Non-pigmented ciliary epithelial cell (primary cell): ENCODE measurements around the gene SPATA32.
"Not testable (repeated sequence)": the region's sequence is repeated elsewhere in the genome, so short reads cannot be mapped to it uniquely, and the experiment has no call there.

Experiments used
- DNase-seq: peaks from one replicate; pipeline ENCODE4 v3.0.0-alpha.2; 2010; ENCODE audit warnings: low read depth

SPATA32 gene

DNA sequence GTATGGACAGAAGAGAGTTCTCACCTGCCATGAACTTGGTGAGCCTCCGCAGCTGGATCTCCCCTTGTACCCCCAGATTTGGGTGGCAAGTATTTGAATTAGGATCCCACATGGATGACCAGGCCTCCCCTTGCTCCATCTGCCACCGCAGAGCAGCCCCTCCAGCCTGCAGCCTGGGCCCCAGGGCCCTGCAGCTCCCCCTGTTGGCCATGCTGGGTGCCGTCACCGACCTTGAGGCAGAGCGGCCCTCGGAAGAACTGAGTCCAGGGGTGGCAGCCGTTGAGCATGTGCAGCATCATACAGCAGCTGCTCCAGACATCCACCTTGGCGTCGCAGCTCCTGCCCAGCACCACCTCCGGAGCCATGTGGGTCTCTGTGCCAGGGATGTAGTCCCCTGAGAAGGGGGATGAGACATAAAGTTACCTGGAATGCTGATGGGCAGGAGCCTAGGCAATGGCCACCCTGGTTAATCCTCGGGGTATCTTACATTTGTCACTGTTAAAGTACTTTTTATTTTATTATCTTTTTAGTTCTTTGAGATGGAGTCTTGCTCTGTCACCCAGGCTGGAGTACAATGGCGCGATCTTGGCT is 9.0 kb upstream of the SPATA32 start:
- DNase-seq = no peak

DNA sequence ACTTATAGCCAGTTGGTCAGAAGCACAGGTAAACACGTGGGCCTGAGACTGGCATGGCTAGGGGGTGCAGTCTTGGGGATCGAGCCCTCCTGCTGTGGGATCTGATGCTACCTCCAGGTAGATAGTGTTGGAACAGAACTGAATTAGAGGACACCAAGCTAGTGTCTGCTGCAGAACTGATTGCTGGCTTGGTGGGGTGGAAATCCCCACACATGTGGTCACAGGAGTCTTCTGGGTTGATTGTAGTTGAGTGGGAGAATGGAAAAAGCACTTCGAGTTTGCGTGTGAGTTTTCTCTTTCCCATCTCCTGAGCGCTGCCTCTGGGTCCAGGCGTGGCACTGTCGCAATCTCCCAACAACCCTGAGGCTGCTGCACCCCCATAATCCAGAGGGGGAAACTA is 8.0 kb upstream of the SPATA32 start:
- no peak for DNase-seq

GRCh38 chr17:45267436-45268055 is 5.7 kb upstream of the SPATA32 start:
- no peak for DNase-seq

GRCh38 chr17:45266372-45266926 is 4.6 kb upstream of the SPATA32 start:
- DNase-seq = no peak

DNA sequence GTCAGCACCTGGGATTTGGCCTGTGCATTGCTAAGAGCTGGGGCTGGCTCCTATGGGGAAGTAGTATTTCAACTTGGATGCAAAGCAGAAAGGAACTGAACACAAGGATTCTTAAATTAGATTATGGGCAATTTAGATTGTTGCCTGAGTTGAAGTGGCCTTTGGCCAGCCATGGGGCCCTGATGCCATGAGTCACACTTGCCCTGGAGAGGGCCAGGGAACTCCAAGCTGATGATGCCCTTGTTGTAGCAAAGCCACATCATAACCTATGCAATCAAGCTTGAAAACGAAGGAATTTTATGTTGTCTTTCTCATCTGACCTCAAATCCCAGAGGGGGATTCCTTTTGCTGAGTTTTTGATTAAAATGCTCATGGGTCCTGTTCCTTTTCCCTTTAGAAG is 3.9 kb upstream of the SPATA32 start:
- DNase-seq = no peak

- DNase-seq = no peak
Observed at GRCh38 chr17:45264988-45265387, 3.1 kb upstream of the SPATA32 start.

DNA sequence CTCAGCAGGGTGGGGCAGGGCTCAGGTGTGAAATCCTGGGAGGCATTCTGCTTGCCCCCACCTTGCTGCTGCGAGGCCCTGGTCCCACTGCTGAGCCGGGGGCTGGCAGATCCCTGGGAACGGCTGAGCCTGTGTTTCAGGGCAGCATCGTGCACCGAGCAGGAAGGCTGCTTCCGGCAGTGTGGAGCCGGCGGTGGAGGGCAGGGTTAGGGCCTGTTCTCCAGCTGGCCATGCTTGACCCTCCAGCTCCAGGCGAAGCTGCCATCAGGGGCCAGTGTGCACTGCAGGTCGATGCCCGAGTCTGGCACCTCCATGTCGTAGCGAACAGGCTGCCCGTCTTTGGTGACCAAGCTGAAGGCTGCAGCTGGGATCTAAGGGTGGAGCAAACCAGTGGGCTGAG is 2.5 kb upstream of the SPATA32 start:
- no peak for DNase-seq

- DNase-seq = no peak
Observed at GRCh38 chr17:45263477-45263860, 1.6 kb upstream of the SPATA32 start.

- DNase-seq = no peak
Observed at GRCh38 chr17:45262516-45263476, 902 bp upstream of the SPATA32 start.

DNA sequence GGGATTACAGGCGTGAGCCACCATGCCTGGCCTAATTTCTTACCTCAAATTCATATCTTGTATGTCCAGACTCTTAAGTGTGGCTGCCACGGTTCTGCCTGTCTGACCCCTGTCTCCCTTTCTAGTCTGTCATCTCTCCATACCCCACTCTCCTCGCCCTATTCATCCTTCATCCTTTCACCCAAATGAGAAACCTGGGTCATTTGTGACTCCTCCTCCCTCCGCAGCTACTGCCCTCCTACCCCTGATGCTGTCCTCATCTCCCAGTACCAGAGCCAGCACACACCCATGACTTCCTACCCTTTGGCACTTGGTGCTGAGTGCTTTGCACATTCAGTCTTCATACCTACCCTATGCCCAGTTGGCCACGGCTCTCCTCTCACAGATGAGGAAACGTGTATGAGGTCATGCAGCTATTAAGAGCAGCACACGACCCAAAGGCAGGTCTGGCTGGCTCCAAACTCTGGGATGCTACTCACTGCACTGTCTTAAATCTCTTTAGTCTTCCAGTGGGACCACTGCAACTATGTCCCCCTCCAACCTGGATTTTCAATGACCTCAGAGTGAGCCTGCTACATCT is 1.6 kb downstream of the SPATA32 start:
- DNase-seq = no peak

- no peak for DNase-seq
Observed at GRCh38 chr17:45258981-45259380, 2.9 kb downstream of the SPATA32 start.

DNA sequence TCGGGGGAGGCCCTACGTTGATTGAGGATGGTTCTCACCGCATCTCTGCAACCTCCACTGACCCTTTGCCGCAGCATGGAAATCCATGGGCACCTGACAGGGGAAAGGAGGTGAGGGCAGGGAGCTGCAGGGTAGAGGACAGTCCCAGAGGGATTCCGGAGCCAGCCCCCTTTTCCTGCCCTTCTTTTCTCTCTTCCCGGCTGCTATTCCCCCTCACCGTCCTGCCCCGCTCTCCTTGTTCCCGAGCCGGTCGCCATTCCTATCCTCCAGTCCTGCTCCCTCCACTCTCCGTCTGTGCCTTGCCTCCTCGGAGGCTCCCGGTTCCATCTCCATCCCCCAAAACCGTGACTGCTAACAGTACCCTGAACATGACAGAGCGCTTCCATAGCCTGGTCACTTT is 4.8 kb downstream of the SPATA32 start:
- no peak for DNase-seq

DNA sequence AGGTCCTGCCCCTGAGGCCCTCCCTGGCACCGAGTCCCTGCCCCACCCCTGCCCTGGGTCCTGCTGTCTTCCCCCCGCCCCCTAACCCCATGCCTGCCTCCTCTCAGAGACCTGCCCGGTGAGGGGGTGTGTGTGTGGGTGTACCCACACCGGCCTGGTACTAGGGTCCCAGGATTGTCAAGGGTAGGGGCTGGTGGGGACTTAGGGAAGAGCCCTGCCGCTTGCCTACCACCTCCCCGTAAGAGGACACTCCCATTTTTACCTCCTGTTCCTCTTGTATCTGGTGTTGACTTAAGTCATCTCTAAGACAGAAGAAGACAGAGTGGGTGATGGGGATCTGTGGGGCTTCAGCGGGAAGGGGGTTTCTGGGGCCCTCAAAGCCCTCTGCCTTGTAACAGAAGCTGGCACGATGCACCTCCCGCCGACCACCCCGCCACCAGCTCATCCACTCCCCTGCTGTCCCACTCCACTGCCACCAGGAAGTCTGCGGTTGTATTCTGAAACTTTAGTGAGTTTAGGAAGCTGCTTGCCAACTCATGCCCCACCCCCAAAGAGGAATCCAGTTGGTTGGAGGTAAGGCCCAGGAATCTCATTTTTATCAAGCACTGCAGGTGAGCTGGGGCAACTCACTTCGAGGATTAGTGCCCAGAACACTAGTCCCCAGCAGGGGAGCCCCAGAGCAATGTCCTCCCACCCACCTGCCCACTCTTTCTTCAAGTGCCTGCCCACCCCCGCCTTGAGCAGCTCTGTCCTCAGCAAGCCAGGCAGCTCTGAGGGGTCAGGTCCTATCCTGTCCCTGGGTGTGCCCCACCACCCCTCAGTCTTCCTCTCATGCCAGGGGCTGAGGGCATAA is 5.6 kb downstream of the SPATA32 start:
- no peak for DNase-seq

GRCh38 chr17:45255358-45255757 is 6.5 kb downstream of the SPATA32 start:
- DNase-seq = no peak

- no peak for DNase-seq
Observed at GRCh38 chr17:45253879-45254278, 8.0 kb downstream of the SPATA32 start.

DNA sequence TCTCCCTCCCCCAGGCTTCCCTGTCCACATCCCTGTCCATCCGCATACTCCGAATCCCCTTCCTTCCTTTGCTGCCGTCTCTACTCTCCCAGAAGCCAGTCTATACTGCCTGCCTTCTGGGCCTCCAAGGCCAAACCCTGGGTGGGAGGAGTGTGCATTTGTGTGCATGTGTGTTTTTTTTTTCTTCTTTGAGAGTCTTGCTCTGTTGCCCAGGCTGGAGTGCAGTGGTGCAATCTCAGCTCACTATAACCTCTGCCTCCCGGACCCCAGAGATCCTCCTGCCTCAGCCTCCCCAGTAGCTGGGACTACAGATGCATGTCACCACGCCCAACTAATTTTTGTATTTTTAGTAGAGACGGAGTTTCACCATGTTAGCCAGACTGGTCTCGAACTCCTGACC is 8.7 kb downstream of the SPATA32 start:
- DNase-seq = not testable (repeated sequence)

GRCh38 chr17:45251931-45252330 is 10.0 kb downstream of the SPATA32 start:
- no peak for DNase-seq

DNA sequence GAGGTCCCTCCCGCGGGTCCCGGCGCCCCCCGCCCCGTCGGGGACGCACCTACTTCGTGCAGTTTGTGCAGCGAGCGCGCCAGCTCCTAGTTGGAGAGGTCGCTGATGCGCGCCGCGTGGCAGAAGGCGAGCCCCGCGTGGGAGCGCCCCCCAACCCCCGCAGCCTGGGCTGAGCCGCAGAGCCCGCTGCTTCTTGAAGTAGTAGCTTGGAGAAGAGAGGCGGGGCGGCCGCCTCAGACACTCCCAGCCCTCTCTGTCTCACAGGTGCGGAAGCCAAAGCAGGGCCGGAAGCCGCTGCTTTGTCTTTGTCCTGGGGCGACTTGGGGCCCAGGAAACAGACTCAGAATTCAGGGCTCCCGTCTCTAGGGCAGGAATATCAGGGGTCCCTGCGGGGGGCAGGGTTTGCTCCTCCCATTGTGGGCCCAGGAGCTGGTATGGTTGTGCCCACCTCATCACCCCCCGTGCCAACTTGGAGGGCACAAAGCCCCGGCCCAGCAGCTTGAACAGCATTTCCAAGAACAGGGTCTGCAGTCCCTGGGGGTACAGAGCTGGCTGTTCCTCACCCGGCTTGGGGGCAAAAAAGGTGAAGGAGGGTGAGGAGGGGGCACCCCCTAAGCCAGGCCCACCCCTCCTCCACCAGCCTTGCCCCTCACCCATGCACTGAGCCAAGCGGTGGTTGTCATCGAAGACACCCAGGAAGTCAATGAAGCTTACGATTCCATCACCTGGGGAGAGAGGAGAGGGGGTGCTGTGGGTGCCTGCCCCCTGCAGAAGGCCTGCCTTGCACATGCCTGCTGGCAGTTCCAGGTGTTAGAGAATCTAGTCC is 13.5 kb downstream of the SPATA32 start:
- DNase-seq = no peak

GRCh38 chr17:45247429-45248131 is 14.3 kb downstream of the SPATA32 start:
- DNase-seq = no peak

GRCh38 chr17:45246861-45247428 is 14.9 kb downstream of the SPATA32 start:
- DNase-seq = no peak
